IMR-90 (cell line): ENCODE results near the gene USP43. TPM values are rescaled to one million over a fixed set of nuclear protein-coding genes. Genes with fewer than 3 reads are reported as not detected.

Experiments
- ATAC-seq: fragments of 200-7000 bp; cut with Tn5 transposase; 2 replicates; pipeline ENCODE4 v1.9.1; 2020; ENCODE audit warnings: low read depth, mild to moderate bottlenecking, moderate library complexity
- BruUV-seq: library from RNA; stranded (reverse); fragments of 400-500 nt; replicated peaks from 2 replicates; lab custom pipeline; 2021; lab: Mats Ljungman, UMichigan
- CTCF ChIA-PET: fragments of 300-600 bp; formaldehyde crosslinking; extraction: SDS; loops from one replicate; lab custom pipeline; 2021; ENCODE audit warnings: antibody characterized with exemption; lab: Yijun Ruan, JAX
- POLR2A ChIA-PET: fragments of 300-600 bp; sonication (Branson Sonifier 250); formaldehyde crosslinking; loops from one replicate; lab custom pipeline; 2022; ENCODE audit warnings: antibody characterized with exemption; ENCODE audit not compliant: unreplicated experiment; lab: Charles Lee
- DNase-seq: peaks from one replicate; pipeline ENCODE4 v3.0.0; 2013
- H2AFZ ChIP-seq: replicated peaks from 2 replicates; pipeline ENCODE3; 2013; ENCODE audit warnings: low read length, mild to moderate bottlenecking; ENCODE audit not compliant: poor library complexity
- H2AK5ac ChIP-seq: 2 replicates; pipeline ENCODE4 v1.6.1; 2013; ENCODE audit warnings: low read depth, low read length, inconsistent platforms
- H2AK9ac ChIP-seq: replicated peaks from 2 replicates; pipeline ENCODE3; 2013; ENCODE audit warnings: mild to moderate bottlenecking, low read depth, low read length, moderate library complexity; ENCODE audit not compliant: poor library complexity
- H2BK120ac ChIP-seq: 2 replicates; pipeline ENCODE4 v1.6.1; 2013; ENCODE audit warnings: low read depth, low read length, inconsistent platforms
- H2BK15ac ChIP-seq: 3 replicates; pipeline ENCODE4 v1.6.1; 2013; ENCODE audit warnings: low read depth, low read length, inconsistent platforms
- H2BK20ac ChIP-seq: 2 replicates; pipeline ENCODE4 v1.6.1; 2013; ENCODE audit warnings: low read depth, mild to moderate bottlenecking, inconsistent platforms, low read length, moderate library complexity
- H2BK5ac ChIP-seq: 2 replicates; pipeline ENCODE4 v1.6.1; 2013; ENCODE audit warnings: mild to moderate bottlenecking, low read depth, low read length, inconsistent platforms; ENCODE audit not compliant: poor library complexity, severe bottlenecking
- H3K14ac ChIP-seq: replicated peaks from 2 replicates; pipeline ENCODE4 v1.6.1; 2013; ENCODE audit warnings: low read depth, low read length, inconsistent platforms
- H3K18ac ChIP-seq: 2 replicates; pipeline ENCODE4 v1.6.1; 2013; ENCODE audit warnings: low read depth, low read length, control low read depth
- H3K23ac ChIP-seq: 2 replicates; pipeline ENCODE4 v1.6.1; 2013; ENCODE audit warnings: low read depth, low read length, inconsistent platforms
- H3K27ac ChIP-seq: 2 replicates; pipeline ENCODE4 v1.5.1; 2013; ENCODE audit warnings: mild to moderate bottlenecking, control low read depth, low read length; ENCODE audit not compliant: insufficient read depth
- H3K27me3 ChIP-seq: 2 replicates; pipeline ENCODE4 v1.6.1; 2013; ENCODE audit warnings: low read length; ENCODE audit not compliant: control insufficient read depth, insufficient read depth
- H3K36me3 ChIP-seq: 2 replicates; pipeline ENCODE4 v1.6.1; 2013; ENCODE audit warnings: low read length, mixed read lengths; ENCODE audit not compliant: control insufficient read depth, insufficient read depth
- H3K4ac ChIP-seq: 2 replicates; pipeline ENCODE4 v1.6.1; 2013; ENCODE audit warnings: low read depth, low read length, inconsistent platforms
- H3K4me1 ChIP-seq: 2 replicates; pipeline ENCODE4 v1.6.1; 2013; ENCODE audit warnings: low read length, mixed read lengths; ENCODE audit not compliant: control insufficient read depth, insufficient read depth
- H3K4me2 ChIP-seq: 2 replicates; pipeline ENCODE4 v1.6.1; 2013; ENCODE audit warnings: low read depth, mild to moderate bottlenecking, control low read depth, low read length, moderate library complexity
- H3K4me3 ChIP-seq: 2 replicates; pipeline ENCODE4 v1.5.1; 2013; ENCODE audit warnings: low read depth, mild to moderate bottlenecking, control low read depth, low read length, moderate library complexity; ENCODE audit not compliant: insufficient read depth
- H3K56ac ChIP-seq: 2 replicates; pipeline ENCODE4 v1.6.1; 2013; ENCODE audit warnings: low read length, inconsistent platforms; ENCODE audit not compliant: insufficient read depth; ENCODE audit errors: extremely low read depth
- H3K79me1 ChIP-seq, 2 experiments: 2 replicates each; pipeline ENCODE4 v1.6.1; 2013; ENCODE audit warnings: low read length in 2 of 2, inconsistent platforms in 1 of 2, low read depth in 1 of 2
- H3K9ac ChIP-seq: 2 replicates; pipeline ENCODE4 v1.6.1; 2013; ENCODE audit warnings: low read depth, low read length, control low read depth
- H3K9me1 ChIP-seq: 2 replicates; pipeline ENCODE4 v1.6.1; 2013; ENCODE audit warnings: low read length, inconsistent platforms; ENCODE audit not compliant: insufficient read depth
- H3K9me3 ChIP-seq: 2 replicates; pipeline ENCODE4 v1.6.1; 2013; ENCODE audit warnings: low read length; ENCODE audit not compliant: control insufficient read depth, insufficient read depth
- H4K20me1 ChIP-seq: 2 replicates; pipeline ENCODE4 v1.6.1; 2013; ENCODE audit warnings: low read length, inconsistent platforms; ENCODE audit not compliant: insufficient read depth
- H4K5ac ChIP-seq: 2 replicates; pipeline ENCODE4 v1.6.1; 2013; ENCODE audit warnings: mild to moderate bottlenecking, low read depth, low read length, control low read depth
- H4K8ac ChIP-seq, 2 experiments: 2 replicates each; pipeline ENCODE4 v1.6.1; 2013; ENCODE audit warnings: low read depth in 2 of 2, low read length in 2 of 2, control low read depth in 1 of 2, inconsistent platforms in 1 of 2
- H4K91ac ChIP-seq: 2 replicates; pipeline ENCODE4 v1.6.1; 2013; ENCODE audit warnings: low read depth, low read length, inconsistent platforms; ENCODE audit not compliant: insufficient read depth
- BHLHE40 ChIP-seq: fragments of 150-350 bp; IDR thresholded peaks from 2 replicates; pipeline ENCODE4 v1.6.1; 2016; ENCODE audit warnings: mild to moderate bottlenecking, low read depth, low read length
- CEBPB ChIP-seq: IDR thresholded peaks from 2 replicates; pipeline ENCODE4 v1.6.1; 2012; ENCODE audit warnings: low read depth, low read length, improper control_type of control experiment
- CHD1 ChIP-seq: IDR thresholded peaks from 2 replicates; pipeline ENCODE4 v1.6.1; 2012; ENCODE audit warnings: low read depth, low read length, improper control_type of control experiment
- FOS ChIP-seq: fragments of 150-350 bp; IDR thresholded peaks from 2 replicates; pipeline ENCODE4 v1.6.1; 2016; ENCODE audit warnings: low read depth, low read length
- MAFK ChIP-seq: IDR thresholded peaks from 2 replicates; pipeline ENCODE4 v1.6.1; 2012; ENCODE audit warnings: low read depth, low read length, improper control_type of control experiment
- MAZ ChIP-seq: IDR thresholded peaks from 2 replicates; pipeline ENCODE4 v1.6.1; 2012; ENCODE audit warnings: low read depth, mild to moderate bottlenecking, low read length, improper control_type of control experiment, moderate library complexity, borderline replicate concordance
- NFE2L2 ChIP-seq: fragments of 150-350 bp; IDR thresholded peaks from 2 replicates; pipeline ENCODE4 v1.6.1; 2016; ENCODE audit warnings: low read depth, mild to moderate bottlenecking, low read length
- POLR2A ChIP-seq: IDR thresholded peaks from 2 replicates; pipeline ENCODE4 v1.6.1; 2012; ENCODE audit warnings: mild to moderate bottlenecking, low read depth, low read length
- RAD21 ChIP-seq: IDR thresholded peaks from 2 replicates; pipeline ENCODE4 v1.6.1; 2012; ENCODE audit warnings: low read length, improper control_type of control experiment
- SMC3 ChIP-seq: fragments of 150-350 bp; IDR thresholded peaks from 2 replicates; pipeline ENCODE4 v1.6.1; 2016; ENCODE audit warnings: low read depth, mild to moderate bottlenecking, antibody characterized with exemption, low read length, moderate library complexity
- WGBS, 2 experiments: methylation state at CpG; one replicate each; pipeline versions ENCODE4 v1.1.5 to v1.1.7; 2013; ENCODE audit warnings: missing lambda C conversion rate in 2 of 2; ENCODE audit not compliant: insufficient read length in 1 of 2; ENCODE audit errors: extremely low coverage in 2 of 2; 5-methylcytosine and 5-hydroxymethylcytosine counted together
- dilution Hi-C: fragments of 300-500 bp; cut with HindIII; formaldehyde crosslinking; loops from one replicate; pipeline ENCODE4 v1.14.3; 2018; ENCODE audit warnings: low sequenced_read_pairs; ENCODE audit not compliant: unreplicated experiment
- in situ Hi-C: fragments of 300-500 bp; cut with MboI; formaldehyde crosslinking; loops from 3 replicates; pipeline ENCODE4 v1.14.3; 2019; ENCODE audit warnings: low sequenced_read_pairs, inconsistent platforms, mixed read lengths
- intact Hi-C: fragments of 100-400 bp; cut with micrococcal nuclease; formaldehyde crosslinking; loops from 2 replicates; pipeline ENCODE4 v1.10.0; 2022
- polyA plus RNA-seq, 3 experiments: library from polyadenylated mRNA; depleted of rRNA; stranded (reverse); fragments of >200 nt; gene quantifications; 2 replicates each; pipeline ENCODE4 v1.2.3, GENCODE V29; 2012; ENCODE audit warnings: low replicate concordance in 1 of 3
- total RNA-seq: library from RNA; depleted of rRNA; stranded (reverse); fragments of >200 nt; gene quantifications from 2 replicates; pipeline ENCODE4 v1.2.3, GENCODE V29; 2012
- TF ChIP-seq, protein P1 (sequence below): fragments of 150-350 bp; IDR thresholded peaks from 2 replicates; pipeline ENCODE4 v1.6.1; 2017; ENCODE audit warnings: mild to moderate bottlenecking, antibody characterized with exemption, low read length, low read depth
- TF ChIP-seq, protein P2 (sequence below): fragments of 150-350 bp; IDR thresholded peaks from 2 replicates; pipeline ENCODE4 v1.6.1; 2016; ENCODE audit warnings: low read depth, mild to moderate bottlenecking, low read length, moderate library complexity, borderline replicate concordance
- TF ChIP-seq, protein P3 (sequence below): conservative IDR thresholded peaks from 2 replicates; pipeline ENCODE4 v1.5.1; 2012; ENCODE audit warnings: mild to moderate bottlenecking, low read depth, low read length, improper control_type of control experiment

USP43 gene
- total and polyA plus RNA-seq, 2 of the 4 experiments (the other 2 are of a cell fraction) = not detected

DNA sequence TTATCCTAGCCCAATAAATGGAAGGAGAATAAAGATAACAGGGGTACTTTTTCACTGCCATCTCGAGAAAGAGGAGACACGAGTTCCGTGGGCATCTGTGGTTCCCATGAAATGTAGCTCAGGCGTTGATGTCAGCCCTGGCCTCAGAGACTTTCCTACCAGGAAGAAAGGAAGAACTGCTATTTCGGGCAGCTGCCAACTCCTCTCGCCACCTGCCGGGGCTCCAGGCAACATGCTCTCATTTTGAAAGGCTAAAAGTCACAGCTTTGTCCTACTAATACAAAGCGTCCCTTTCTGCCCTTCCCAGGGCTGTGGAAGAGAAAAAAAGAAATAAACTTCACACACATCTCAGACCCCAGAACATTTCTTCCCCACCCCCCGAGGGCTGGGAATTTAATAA lies 80.3 kb downstream of the USP43 start:
- dilution Hi-C loops (no loop called here), in situ Hi-C loops (loop anchor here (10.0 to 25.0 kb wide), 2 partner anchors 59 to 887 kb away; no protein-coding TSS in a partner anchor), intact Hi-C loops (no loop called here)
- BruUV-seq = no TSS peak
- no peak overlapping the region for H2AFZ ChIP-seq
- no peak overlapping the region for H2AK9ac ChIP-seq
- H3K4ac ChIP-seq = no peak overlapping the region
- H4K8ac ChIP-seq = no peak overlapping the region
- H3K9me1 ChIP-seq = no peaks in the 10 kb centered on the region
- H3K23ac ChIP-seq = no peak overlapping the region
- no peaks in the 10 kb centered on the region for H3K4me1 ChIP-seq
- WGBS, 2 experiments = no CpG with 5 or more reads among the region's 9 CpGs
- no peak overlapping the region for H2BK20ac ChIP-seq
- H2BK120ac ChIP-seq = no peak overlapping the region
- no peaks in the 10 kb centered on the region for H3K9me3 ChIP-seq
- no peak overlapping the region for H3K18ac ChIP-seq
- POLR2A ChIA-PET = no interaction called here
- TF ChIP-seq, protein P1, sequence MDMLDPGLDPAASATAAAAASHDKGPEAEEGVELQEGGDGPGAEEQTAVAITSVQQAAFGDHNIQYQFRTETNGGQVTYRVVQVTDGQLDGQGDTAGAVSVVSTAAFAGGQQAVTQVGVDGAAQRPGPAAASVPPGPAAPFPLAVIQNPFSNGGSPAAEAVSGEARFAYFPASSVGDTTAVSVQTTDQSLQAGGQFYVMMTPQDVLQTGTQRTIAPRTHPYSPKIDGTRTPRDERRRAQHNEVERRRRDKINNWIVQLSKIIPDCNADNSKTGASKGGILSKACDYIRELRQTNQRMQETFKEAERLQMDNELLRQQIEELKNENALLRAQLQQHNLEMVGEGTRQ = no peak
- TF ChIP-seq, protein P2, sequence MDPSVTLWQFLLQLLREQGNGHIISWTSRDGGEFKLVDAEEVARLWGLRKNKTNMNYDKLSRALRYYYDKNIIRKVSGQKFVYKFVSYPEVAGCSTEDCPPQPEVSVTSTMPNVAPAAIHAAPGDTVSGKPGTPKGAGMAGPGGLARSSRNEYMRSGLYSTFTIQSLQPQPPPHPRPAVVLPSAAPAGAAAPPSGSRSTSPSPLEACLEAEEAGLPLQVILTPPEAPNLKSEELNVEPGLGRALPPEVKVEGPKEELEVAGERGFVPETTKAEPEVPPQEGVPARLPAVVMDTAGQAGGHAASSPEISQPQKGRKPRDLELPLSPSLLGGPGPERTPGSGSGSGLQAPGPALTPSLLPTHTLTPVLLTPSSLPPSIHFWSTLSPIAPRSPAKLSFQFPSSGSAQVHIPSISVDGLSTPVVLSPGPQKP = no peak
- TF ChIP-seq NFE2L2 = no peak
- TF ChIP-seq FOS = no peak
- no peak for TF ChIP-seq CEBPB
- no peak for TF ChIP-seq BHLHE40
- no peak for TF ChIP-seq MAFK
- TF ChIP-seq MAZ = no peak
- no peak for TF ChIP-seq POLR2A
- no peak for TF ChIP-seq CHD1
- no peak for TF ChIP-seq SMC3
- TF ChIP-seq, protein P3, sequence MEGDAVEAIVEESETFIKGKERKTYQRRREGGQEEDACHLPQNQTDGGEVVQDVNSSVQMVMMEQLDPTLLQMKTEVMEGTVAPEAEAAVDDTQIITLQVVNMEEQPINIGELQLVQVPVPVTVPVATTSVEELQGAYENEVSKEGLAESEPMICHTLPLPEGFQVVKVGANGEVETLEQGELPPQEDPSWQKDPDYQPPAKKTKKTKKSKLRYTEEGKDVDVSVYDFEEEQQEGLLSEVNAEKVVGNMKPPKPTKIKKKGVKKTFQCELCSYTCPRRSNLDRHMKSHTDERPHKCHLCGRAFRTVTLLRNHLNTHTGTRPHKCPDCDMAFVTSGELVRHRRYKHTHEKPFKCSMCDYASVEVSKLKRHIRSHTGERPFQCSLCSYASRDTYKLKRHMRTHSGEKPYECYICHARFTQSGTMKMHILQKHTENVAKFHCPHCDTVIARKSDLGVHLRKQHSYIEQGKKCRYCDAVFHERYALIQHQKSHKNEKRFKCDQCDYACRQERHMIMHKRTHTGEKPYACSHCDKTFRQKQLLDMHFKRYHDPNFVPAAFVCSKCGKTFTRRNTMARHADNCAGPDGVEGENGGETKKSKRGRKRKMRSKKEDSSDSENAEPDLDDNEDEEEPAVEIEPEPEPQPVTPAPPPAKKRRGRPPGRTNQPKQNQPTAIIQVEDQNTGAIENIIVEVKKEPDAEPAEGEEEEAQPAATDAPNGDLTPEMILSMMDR = no peak
- TF ChIP-seq RAD21 = no peak
- H3K79me1 ChIP-seq = no peaks in the 10 kb centered on the region
- CTCF ChIA-PET = no interaction called here
- ATAC-seq (no peak), DNase-seq (no peak)
- no peak overlapping the region for H3K56ac ChIP-seq
- H2AK5ac ChIP-seq = no peak overlapping the region
- no peak overlapping the region for H3K14ac ChIP-seq
- no peak overlapping the region for H4K91ac ChIP-seq
- no peak overlapping the region for H3K4me3 ChIP-seq
- no peak overlapping the region for H2BK15ac ChIP-seq
- H4K20me1 ChIP-seq = no peaks in the 10 kb centered on the region
- H3K27ac ChIP-seq = no peak overlapping the region
- no peaks in the 10 kb centered on the region for H3K36me3 ChIP-seq
- no peak overlapping the region for H4K5ac ChIP-seq
- H2BK5ac ChIP-seq = no peak overlapping the region
- no peak overlapping the region for H3K9ac ChIP-seq
- H3K4me2 ChIP-seq = no peak overlapping the region
- peaks cover 3% of the 10 kb centered on the region; the same call in 1 of the 2 replicates for H3K27me3 ChIP-seq
